ENCODE data around the gene PRAMEF2.

GRCh38 chr1:12810691-12811408, 46.0 kb upstream of the PRAMEF2 start:
- no peak for TF ChIP-seq RAD21 (IDR thresholded peaks at IDR 0.05; ENCODE audit: low read depth)
- no peak for TF ChIP-seq CEBPB (IDR thresholded peaks at IDR 0.05)
- TF ChIP-seq TAF1 (IDR thresholded peaks at IDR 0.05; ENCODE audit: low read depth), result no peak
- TF ChIP-seq EP300 (IDR thresholded peaks at IDR 0.05; ENCODE audit: borderline replicate concordance), result no peak
- no peak for TF ChIP-seq USF1 (IDR thresholded peaks at IDR 0.05)
- TF ChIP-seq, protein P1, sequence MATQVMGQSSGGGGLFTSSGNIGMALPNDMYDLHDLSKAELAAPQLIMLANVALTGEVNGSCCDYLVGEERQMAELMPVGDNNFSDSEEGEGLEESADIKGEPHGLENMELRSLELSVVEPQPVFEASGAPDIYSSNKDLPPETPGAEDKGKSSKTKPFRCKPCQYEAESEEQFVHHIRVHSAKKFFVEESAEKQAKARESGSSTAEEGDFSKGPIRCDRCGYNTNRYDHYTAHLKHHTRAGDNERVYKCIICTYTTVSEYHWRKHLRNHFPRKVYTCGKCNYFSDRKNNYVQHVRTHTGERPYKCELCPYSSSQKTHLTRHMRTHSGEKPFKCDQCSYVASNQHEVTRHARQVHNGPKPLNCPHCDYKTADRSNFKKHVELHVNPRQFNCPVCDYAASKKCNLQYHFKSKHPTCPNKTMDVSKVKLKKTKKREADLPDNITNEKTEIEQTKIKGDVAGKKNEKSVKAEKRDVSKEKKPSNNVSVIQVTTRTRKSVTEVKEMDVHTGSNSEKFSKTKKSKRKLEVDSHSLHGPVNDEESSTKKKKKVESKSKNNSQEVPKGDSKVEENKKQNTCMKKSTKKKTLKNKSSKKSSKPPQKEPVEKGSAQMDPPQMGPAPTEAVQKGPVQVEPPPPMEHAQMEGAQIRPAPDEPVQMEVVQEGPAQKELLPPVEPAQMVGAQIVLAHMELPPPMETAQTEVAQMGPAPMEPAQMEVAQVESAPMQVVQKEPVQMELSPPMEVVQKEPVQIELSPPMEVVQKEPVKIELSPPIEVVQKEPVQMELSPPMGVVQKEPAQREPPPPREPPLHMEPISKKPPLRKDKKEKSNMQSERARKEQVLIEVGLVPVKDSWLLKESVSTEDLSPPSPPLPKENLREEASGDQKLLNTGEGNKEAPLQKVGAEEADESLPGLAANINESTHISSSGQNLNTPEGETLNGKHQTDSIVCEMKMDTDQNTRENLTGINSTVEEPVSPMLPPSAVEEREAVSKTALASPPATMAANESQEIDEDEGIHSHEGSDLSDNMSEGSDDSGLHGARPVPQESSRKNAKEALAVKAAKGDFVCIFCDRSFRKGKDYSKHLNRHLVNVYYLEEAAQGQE (IDR thresholded peaks at IDR 0.05; ENCODE audit: low read depth), result no peak
- TF ChIP-seq ZBTB7A (IDR thresholded peaks at IDR 0.05; ENCODE audit: low read depth), result no peak
- TF ChIP-seq YY1 (IDR thresholded peaks at IDR 0.05; ENCODE audit: low read depth), result no peak
- TF ChIP-seq, protein P2, sequence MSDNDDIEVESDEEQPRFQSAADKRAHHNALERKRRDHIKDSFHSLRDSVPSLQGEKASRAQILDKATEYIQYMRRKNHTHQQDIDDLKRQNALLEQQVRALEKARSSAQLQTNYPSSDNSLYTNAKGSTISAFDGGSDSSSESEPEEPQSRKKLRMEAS (IDR thresholded peaks at IDR 0.05), result no peak
- TF ChIP-seq CREB1 (IDR thresholded peaks at IDR 0.05; ENCODE audit: low read depth), result no peak
- TF ChIP-seq TCF12 (IDR thresholded peaks at IDR 0.05; ENCODE audit: low read depth), result no peak

All from Ishikawa (cell line).